IMR-90 (cell line): ENCODE measurements around the gene CTNNBIP1. TPM values are rescaled to one million over a fixed set of nuclear protein-coding genes. Genes with fewer than 3 reads are reported as not detected.

Experiments used
- ATAC-seq: fragments of 200-7000 bp; cut with Tn5 transposase; 2 replicates; pipeline ENCODE4 v1.9.1; 2020; ENCODE audit warnings: low read depth, mild to moderate bottlenecking, moderate library complexity
- BruUV-seq: library from RNA; stranded (reverse); fragments of 400-500 nt; replicated peaks from 2 replicates; lab custom pipeline; 2021; lab: Mats Ljungman, UMichigan
- CTCF ChIA-PET: fragments of 300-600 bp; formaldehyde crosslinking; extraction: SDS; loops from one replicate; lab custom pipeline; 2021; ENCODE audit warnings: antibody characterized with exemption; lab: Yijun Ruan, JAX
- POLR2A ChIA-PET: fragments of 300-600 bp; sonication (Branson Sonifier 250); formaldehyde crosslinking; loops from one replicate; lab custom pipeline; 2022; ENCODE audit warnings: antibody characterized with exemption; ENCODE audit not compliant: unreplicated experiment; lab: Charles Lee
- DNase-seq: peaks from one replicate; pipeline ENCODE4 v3.0.0; 2013
- H2AFZ ChIP-seq: replicated peaks from 2 replicates; pipeline ENCODE3; 2013; ENCODE audit warnings: low read length, mild to moderate bottlenecking; ENCODE audit not compliant: poor library complexity
- H2AK5ac ChIP-seq: 2 replicates; pipeline ENCODE4 v1.6.1; 2013; ENCODE audit warnings: low read depth, low read length, inconsistent platforms
- H2AK9ac ChIP-seq: replicated peaks from 2 replicates; pipeline ENCODE3; 2013; ENCODE audit warnings: mild to moderate bottlenecking, low read depth, low read length, moderate library complexity; ENCODE audit not compliant: poor library complexity
- H2BK120ac ChIP-seq: 2 replicates; pipeline ENCODE4 v1.6.1; 2013; ENCODE audit warnings: low read depth, low read length, inconsistent platforms
- H2BK15ac ChIP-seq: 3 replicates; pipeline ENCODE4 v1.6.1; 2013; ENCODE audit warnings: low read depth, low read length, inconsistent platforms
- H2BK20ac ChIP-seq: 2 replicates; pipeline ENCODE4 v1.6.1; 2013; ENCODE audit warnings: low read depth, mild to moderate bottlenecking, inconsistent platforms, low read length, moderate library complexity
- H2BK5ac ChIP-seq: 2 replicates; pipeline ENCODE4 v1.6.1; 2013; ENCODE audit warnings: mild to moderate bottlenecking, low read depth, low read length, inconsistent platforms; ENCODE audit not compliant: poor library complexity, severe bottlenecking
- H3K14ac ChIP-seq: replicated peaks from 2 replicates; pipeline ENCODE4 v1.6.1; 2013; ENCODE audit warnings: low read depth, low read length, inconsistent platforms
- H3K18ac ChIP-seq: 2 replicates; pipeline ENCODE4 v1.6.1; 2013; ENCODE audit warnings: low read depth, low read length, control low read depth
- H3K23ac ChIP-seq: 2 replicates; pipeline ENCODE4 v1.6.1; 2013; ENCODE audit warnings: low read depth, low read length, inconsistent platforms
- H3K27ac ChIP-seq: 2 replicates; pipeline ENCODE4 v1.5.1; 2013; ENCODE audit warnings: mild to moderate bottlenecking, control low read depth, low read length; ENCODE audit not compliant: insufficient read depth
- H3K27me3 ChIP-seq: 2 replicates; pipeline ENCODE4 v1.6.1; 2013; ENCODE audit warnings: low read length; ENCODE audit not compliant: control insufficient read depth, insufficient read depth
- H3K36me3 ChIP-seq: 2 replicates; pipeline ENCODE4 v1.6.1; 2013; ENCODE audit warnings: low read length, mixed read lengths; ENCODE audit not compliant: control insufficient read depth, insufficient read depth
- H3K4ac ChIP-seq: 2 replicates; pipeline ENCODE4 v1.6.1; 2013; ENCODE audit warnings: low read depth, low read length, inconsistent platforms
- H3K4me1 ChIP-seq: 2 replicates; pipeline ENCODE4 v1.6.1; 2013; ENCODE audit warnings: low read length, mixed read lengths; ENCODE audit not compliant: control insufficient read depth, insufficient read depth
- H3K4me2 ChIP-seq: 2 replicates; pipeline ENCODE4 v1.6.1; 2013; ENCODE audit warnings: low read depth, mild to moderate bottlenecking, control low read depth, low read length, moderate library complexity
- H3K4me3 ChIP-seq: 2 replicates; pipeline ENCODE4 v1.5.1; 2013; ENCODE audit warnings: low read depth, mild to moderate bottlenecking, control low read depth, low read length, moderate library complexity; ENCODE audit not compliant: insufficient read depth
- H3K56ac ChIP-seq: 2 replicates; pipeline ENCODE4 v1.6.1; 2013; ENCODE audit warnings: low read length, inconsistent platforms; ENCODE audit not compliant: insufficient read depth; ENCODE audit errors: extremely low read depth
- H3K79me1 ChIP-seq, 2 experiments: 2 replicates each; pipeline ENCODE4 v1.6.1; 2013; ENCODE audit warnings: low read length in 2 of 2, inconsistent platforms in 1 of 2, low read depth in 1 of 2
- H3K9ac ChIP-seq: 2 replicates; pipeline ENCODE4 v1.6.1; 2013; ENCODE audit warnings: low read depth, low read length, control low read depth
- H3K9me1 ChIP-seq: 2 replicates; pipeline ENCODE4 v1.6.1; 2013; ENCODE audit warnings: low read length, inconsistent platforms; ENCODE audit not compliant: insufficient read depth
- H3K9me3 ChIP-seq: 2 replicates; pipeline ENCODE4 v1.6.1; 2013; ENCODE audit warnings: low read length; ENCODE audit not compliant: control insufficient read depth, insufficient read depth
- H4K20me1 ChIP-seq: 2 replicates; pipeline ENCODE4 v1.6.1; 2013; ENCODE audit warnings: low read length, inconsistent platforms; ENCODE audit not compliant: insufficient read depth
- H4K5ac ChIP-seq: 2 replicates; pipeline ENCODE4 v1.6.1; 2013; ENCODE audit warnings: mild to moderate bottlenecking, low read depth, low read length, control low read depth
- H4K8ac ChIP-seq, 2 experiments: 2 replicates each; pipeline ENCODE4 v1.6.1; 2013; ENCODE audit warnings: low read depth in 2 of 2, low read length in 2 of 2, control low read depth in 1 of 2, inconsistent platforms in 1 of 2
- H4K91ac ChIP-seq: 2 replicates; pipeline ENCODE4 v1.6.1; 2013; ENCODE audit warnings: low read depth, low read length, inconsistent platforms; ENCODE audit not compliant: insufficient read depth
- BHLHE40 ChIP-seq: fragments of 150-350 bp; IDR thresholded peaks from 2 replicates; pipeline ENCODE4 v1.6.1; 2016; ENCODE audit warnings: mild to moderate bottlenecking, low read depth, low read length
- CEBPB ChIP-seq: IDR thresholded peaks from 2 replicates; pipeline ENCODE4 v1.6.1; 2012; ENCODE audit warnings: low read depth, low read length, improper control_type of control experiment
- CHD1 ChIP-seq: IDR thresholded peaks from 2 replicates; pipeline ENCODE4 v1.6.1; 2012; ENCODE audit warnings: low read depth, low read length, improper control_type of control experiment
- ELK1 ChIP-seq: fragments of 150-350 bp; IDR thresholded peaks from 2 replicates; pipeline ENCODE4 v1.6.1; 2016; ENCODE audit warnings: low read depth, mild to moderate bottlenecking, low read length, moderate library complexity, borderline replicate concordance
- FOS ChIP-seq: fragments of 150-350 bp; IDR thresholded peaks from 2 replicates; pipeline ENCODE4 v1.6.1; 2016; ENCODE audit warnings: low read depth, low read length
- MAFK ChIP-seq: IDR thresholded peaks from 2 replicates; pipeline ENCODE4 v1.6.1; 2012; ENCODE audit warnings: low read depth, low read length, improper control_type of control experiment
- MAZ ChIP-seq: IDR thresholded peaks from 2 replicates; pipeline ENCODE4 v1.6.1; 2012; ENCODE audit warnings: low read depth, mild to moderate bottlenecking, low read length, improper control_type of control experiment, moderate library complexity, borderline replicate concordance
- MXI1 ChIP-seq: IDR thresholded peaks from 2 replicates; pipeline ENCODE4 v1.6.1; 2012; ENCODE audit warnings: low read depth, mild to moderate bottlenecking, low read length, moderate library complexity, borderline replicate concordance
- NFE2L2 ChIP-seq: fragments of 150-350 bp; IDR thresholded peaks from 2 replicates; pipeline ENCODE4 v1.6.1; 2016; ENCODE audit warnings: low read depth, mild to moderate bottlenecking, low read length
- POLR2A ChIP-seq: IDR thresholded peaks from 2 replicates; pipeline ENCODE4 v1.6.1; 2012; ENCODE audit warnings: mild to moderate bottlenecking, low read depth, low read length
- RAD21 ChIP-seq: IDR thresholded peaks from 2 replicates; pipeline ENCODE4 v1.6.1; 2012; ENCODE audit warnings: low read length, improper control_type of control experiment
- RCOR1 ChIP-seq: IDR thresholded peaks from 2 replicates; pipeline ENCODE4 v1.6.1; 2012; ENCODE audit warnings: mild to moderate bottlenecking, low read length, improper control_type of control experiment; ENCODE audit not compliant: insufficient replicate concordance
- RFX5 ChIP-seq: IDR thresholded peaks from 2 replicates; pipeline ENCODE4 v1.8.0; 2012; ENCODE audit warnings: low read depth, mild to moderate bottlenecking, low read length, moderate library complexity
- SMC3 ChIP-seq: fragments of 150-350 bp; IDR thresholded peaks from 2 replicates; pipeline ENCODE4 v1.6.1; 2016; ENCODE audit warnings: low read depth, mild to moderate bottlenecking, antibody characterized with exemption, low read length, moderate library complexity
- USF2 ChIP-seq: fragments of 150-350 bp; IDR thresholded peaks from 2 replicates; pipeline ENCODE4 v1.6.1; 2017; ENCODE audit warnings: mild to moderate bottlenecking, antibody characterized with exemption, low read length, low read depth
- WGBS, 2 experiments: methylation state at CpG; one replicate each; pipeline versions ENCODE4 v1.1.5 to v1.1.7; 2013; ENCODE audit warnings: missing lambda C conversion rate in 2 of 2; ENCODE audit not compliant: insufficient read length in 1 of 2; ENCODE audit errors: extremely low coverage in 2 of 2; 5-methylcytosine and 5-hydroxymethylcytosine counted together
- dilution Hi-C: fragments of 300-500 bp; cut with HindIII; formaldehyde crosslinking; loops from one replicate; pipeline ENCODE4 v1.14.3; 2018; ENCODE audit warnings: low sequenced_read_pairs; ENCODE audit not compliant: unreplicated experiment
- in situ Hi-C: fragments of 300-500 bp; cut with MboI; formaldehyde crosslinking; loops from 3 replicates; pipeline ENCODE4 v1.14.3; 2019; ENCODE audit warnings: low sequenced_read_pairs, inconsistent platforms, mixed read lengths
- intact Hi-C: fragments of 100-400 bp; cut with micrococcal nuclease; formaldehyde crosslinking; loops from 2 replicates; pipeline ENCODE4 v1.10.0; 2022
- polyA plus RNA-seq, 3 experiments: library from polyadenylated mRNA; depleted of rRNA; stranded (reverse); fragments of >200 nt; gene quantifications; 2 replicates each; pipeline ENCODE4 v1.2.3, GENCODE V29; 2012; ENCODE audit warnings: low replicate concordance in 1 of 3
- total RNA-seq: library from RNA; depleted of rRNA; stranded (reverse); fragments of >200 nt; gene quantifications from 2 replicates; pipeline ENCODE4 v1.2.3, GENCODE V29; 2012
- TF ChIP-seq, protein P1 (sequence below): conservative IDR thresholded peaks from 2 replicates; pipeline ENCODE4 v1.5.1; 2012; ENCODE audit warnings: mild to moderate bottlenecking, low read depth, low read length, improper control_type of control experiment

CTNNBIP1 gene
- total and polyA plus RNA-seq, 2 of the 4 experiments (the other 2 are of a cell fraction), result 24.7 to 28.5 TPM

GRCh38 chr1:9836632-9836960, 73.5 kb downstream of the CTNNBIP1 start:
- Histone ChIP-seq H3K27ac (no peak overlapping the region), H3K23ac (no peak overlapping the region), H4K8ac (no peak overlapping the region), H2AK9ac (no peak overlapping the region), H4K20me1 (no peaks in the 10 kb centered on the region), H3K56ac (no peak overlapping the region), H3K9ac (no peak overlapping the region), H2AK5ac (no peak overlapping the region), H3K9me1 (no peaks in the 10 kb centered on the region), H3K79me1 (no peaks in the 10 kb centered on the region), H2BK20ac (no peak overlapping the region), H3K14ac (no peak overlapping the region), H2BK5ac (no peak overlapping the region), H4K5ac (no peak overlapping the region), H3K4me1 (peaks cover 5% of the 10 kb centered on the region; the same call in 1 of the 2 replicates), H3K4ac (no peak overlapping the region), H3K18ac (no peak overlapping the region), H2AFZ (no peak overlapping the region), H3K9me3 (peaks cover 3% of the 10 kb centered on the region; the same call in 1 of the 2 replicates), H2BK120ac (no peak overlapping the region), H4K91ac (no peak overlapping the region), H3K27me3 (no peaks in the 10 kb centered on the region; the same call in 1 of the 2 replicates), H3K36me3 (no peaks in the 10 kb centered on the region), H3K4me2 (no peak overlapping the region), H2BK15ac (no peak overlapping the region), H3K4me3 (no peak overlapping the region)
- intact Hi-C loops, result no loop called here
- no TSS peak for BruUV-seq
- DNase-seq, result no peak
- ChIA-PET POLR2A (no interaction called here), CTCF (no interaction called here)
- in situ Hi-C loops, result no loop called here
- ATAC-seq, result no peak
- dilution Hi-C loops, result no loop called here
- TF ChIP-seq ELK1 (no peak), RCOR1 (no peak), SMC3 (no peak), NFE2L2 (no peak), POLR2A (no peak), MAFK (no peak), BHLHE40 (no peak), FOS (no peak), RFX5 (no peak), MXI1 (no peak), MAZ (no peak), CHD1 (no peak), USF2 (no peak), CEBPB (no peak), RAD21 (no peak)
- TF ChIP-seq, protein P1, sequence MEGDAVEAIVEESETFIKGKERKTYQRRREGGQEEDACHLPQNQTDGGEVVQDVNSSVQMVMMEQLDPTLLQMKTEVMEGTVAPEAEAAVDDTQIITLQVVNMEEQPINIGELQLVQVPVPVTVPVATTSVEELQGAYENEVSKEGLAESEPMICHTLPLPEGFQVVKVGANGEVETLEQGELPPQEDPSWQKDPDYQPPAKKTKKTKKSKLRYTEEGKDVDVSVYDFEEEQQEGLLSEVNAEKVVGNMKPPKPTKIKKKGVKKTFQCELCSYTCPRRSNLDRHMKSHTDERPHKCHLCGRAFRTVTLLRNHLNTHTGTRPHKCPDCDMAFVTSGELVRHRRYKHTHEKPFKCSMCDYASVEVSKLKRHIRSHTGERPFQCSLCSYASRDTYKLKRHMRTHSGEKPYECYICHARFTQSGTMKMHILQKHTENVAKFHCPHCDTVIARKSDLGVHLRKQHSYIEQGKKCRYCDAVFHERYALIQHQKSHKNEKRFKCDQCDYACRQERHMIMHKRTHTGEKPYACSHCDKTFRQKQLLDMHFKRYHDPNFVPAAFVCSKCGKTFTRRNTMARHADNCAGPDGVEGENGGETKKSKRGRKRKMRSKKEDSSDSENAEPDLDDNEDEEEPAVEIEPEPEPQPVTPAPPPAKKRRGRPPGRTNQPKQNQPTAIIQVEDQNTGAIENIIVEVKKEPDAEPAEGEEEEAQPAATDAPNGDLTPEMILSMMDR, result no peak
- WGBS, 2 experiments, result 50% methylated on average over 1 of the region's 5 CpGs; no CpG with 5 or more reads in 1 of the 2 experiments
